Right renal cortex interstitium (tissue), 3 donors: ENCODE data around the gene CDK4. TPM values are rescaled to one million over a fixed set of nuclear protein-coding genes. Genes with fewer than 3 reads are reported as not detected.
"Not testable (repeated sequence)": the region's sequence is repeated elsewhere in the genome, so short reads cannot be mapped to it uniquely, and the experiment has no call there.

Source experiments
- DNase-seq, 3 donors: peaks; one replicate each; pipeline ENCODE4 v3.0.0-alpha.2; 2013; ENCODE audit warnings: low read depth in 3 of 3, low spot score in 2 of 3
- polyA plus RNA-seq, 3 donors: library from polyadenylated mRNA; unstranded; fragments of 120-200 nt; gene quantifications; one replicate each; pipeline ENCODE4 v1.2.1, GENCODE V29; 2013; ENCODE audit not compliant: insufficient read length in 3 of 3

The CDK4 gene
- polyA plus RNA-seq, 3 donors: 219 to 251 (median 232) TPM

- DNase-seq: no peak
Observed at GRCh38 chr12:57727758-57728395, 24.2 kb downstream of the CDK4 start.

GRCh38 chr12:57726884-57727757 is 25.0 kb downstream of the CDK4 start:
- DNase-seq: no peak

GRCh38 chr12:57726151-57726883 is 25.8 kb downstream of the CDK4 start:
- no peak for DNase-seq

GRCh38 chr12:57725851-57726150 is 26.3 kb downstream of the CDK4 start:
- DNase-seq: no peak

GRCh38 chr12:57724936-57725740 is 27.0 kb downstream of the CDK4 start:
- DNase-seq: no peak

GRCh38 chr12:57724003-57724935 is 27.8 kb downstream of the CDK4 start:
- no peak for DNase-seq

- DNase-seq: no peak
Observed at GRCh38 chr12:57723630-57723962, 28.5 kb downstream of the CDK4 start.

GRCh38 chr12:57722716-57723629 is 29.1 kb downstream of the CDK4 start:
- DNase-seq: no peak

GRCh38 chr12:57721846-57722608 is 30.1 kb downstream of the CDK4 start:
- not testable (repeated sequence) for DNase-seq

GRCh38 chr12:57720606-57721595 is 31.2 kb downstream of the CDK4 start:
- DNase-seq: no peak

GRCh38 chr12:57719777-57720605 is 32.1 kb downstream of the CDK4 start:
- no peak for DNase-seq

GRCh38 chr12:57718641-57719528 is 33.2 kb downstream of the CDK4 start:
- DNase-seq: no peak

- DNase-seq: no peak
Observed at GRCh38 chr12:57717846-57718640, 34.1 kb downstream of the CDK4 start.

- no peak for DNase-seq
Observed at GRCh38 chr12:57717131-57717530, 35.0 kb downstream of the CDK4 start.
